ENCODE measurements around the gene GCNT1.

The GCNT1 gene

DNA sequence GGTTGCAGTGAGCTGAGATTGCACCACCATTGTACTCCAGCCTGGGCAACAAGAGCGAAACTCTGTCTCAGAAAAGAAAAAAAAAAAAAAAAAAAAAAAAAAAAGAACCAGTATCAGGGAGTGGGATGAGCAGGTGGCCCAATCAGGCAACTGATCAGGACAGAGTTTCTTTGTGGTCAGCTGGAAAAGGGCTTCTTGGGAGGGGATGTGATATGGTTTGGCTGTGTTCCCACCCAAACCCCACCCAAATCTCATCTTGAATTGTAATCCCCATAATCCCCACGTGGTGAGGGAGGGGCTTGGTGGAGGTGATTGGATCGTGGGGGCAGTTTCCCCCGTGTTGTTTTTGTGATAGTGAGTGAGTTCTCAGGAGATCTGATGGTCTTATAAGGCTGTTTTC is 4.7 kb upstream of the GCNT1 start:
- TF ChIP-seq ZNF565 (CRISPR knock-in tag; conservative IDR thresholded peaks at IDR 0.05; ENCODE audit: low read depth) = no peak
- no peak for TF ChIP-seq ZFP3 (CRISPR knock-in tag; IDR thresholded peaks at IDR 0.05)
- no peak for TF ChIP-seq PPARA (CRISPR knock-in tag; IDR thresholded peaks at IDR 0.05; ENCODE audit: borderline replicate concordance)
- TF ChIP-seq, protein P1, sequence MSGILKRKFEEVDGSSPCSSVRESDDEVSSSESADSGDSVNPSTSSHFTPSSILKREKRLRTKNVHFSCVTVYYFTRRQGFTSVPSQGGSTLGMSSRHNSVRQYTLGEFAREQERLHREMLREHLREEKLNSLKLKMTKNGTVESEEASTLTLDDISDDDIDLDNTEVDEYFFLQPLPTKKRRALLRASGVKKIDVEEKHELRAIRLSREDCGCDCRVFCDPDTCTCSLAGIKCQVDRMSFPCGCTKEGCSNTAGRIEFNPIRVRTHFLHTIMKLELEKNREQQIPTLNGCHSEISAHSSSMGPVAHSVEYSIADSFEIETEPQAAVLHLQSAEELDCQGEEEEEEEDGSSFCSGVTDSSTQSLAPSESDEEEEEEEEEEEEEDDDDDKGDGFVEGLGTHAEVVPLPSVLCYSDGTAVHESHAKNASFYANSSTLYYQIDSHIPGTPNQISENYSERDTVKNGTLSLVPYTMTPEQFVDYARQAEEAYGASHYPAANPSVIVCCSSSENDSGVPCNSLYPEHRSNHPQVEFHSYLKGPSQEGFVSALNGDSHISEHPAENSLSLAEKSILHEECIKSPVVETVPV (CRISPR knock-in tag; IDR thresholded peaks at IDR 0.05) = no peak
- no peak for TF ChIP-seq SNAI2 (CRISPR knock-in tag; IDR thresholded peaks at IDR 0.05)
- TF ChIP-seq TOX (CRISPR knock-in tag; IDR thresholded peaks at IDR 0.05; ENCODE audit: borderline replicate concordance) = no peak
- no peak for TF ChIP-seq CSDC2 (CRISPR knock-in tag; IDR thresholded peaks at IDR 0.05)
- no peak for TF ChIP-seq POU6F1 (CRISPR knock-in tag; IDR thresholded peaks at IDR 0.05; ENCODE audit: borderline replicate concordance, low read depth)
- TF ChIP-seq BACH2 (CRISPR knock-in tag; IDR thresholded peaks at IDR 0.05; ENCODE audit: borderline replicate concordance) = no peak
- ATAC-seq = no peak

DNA sequence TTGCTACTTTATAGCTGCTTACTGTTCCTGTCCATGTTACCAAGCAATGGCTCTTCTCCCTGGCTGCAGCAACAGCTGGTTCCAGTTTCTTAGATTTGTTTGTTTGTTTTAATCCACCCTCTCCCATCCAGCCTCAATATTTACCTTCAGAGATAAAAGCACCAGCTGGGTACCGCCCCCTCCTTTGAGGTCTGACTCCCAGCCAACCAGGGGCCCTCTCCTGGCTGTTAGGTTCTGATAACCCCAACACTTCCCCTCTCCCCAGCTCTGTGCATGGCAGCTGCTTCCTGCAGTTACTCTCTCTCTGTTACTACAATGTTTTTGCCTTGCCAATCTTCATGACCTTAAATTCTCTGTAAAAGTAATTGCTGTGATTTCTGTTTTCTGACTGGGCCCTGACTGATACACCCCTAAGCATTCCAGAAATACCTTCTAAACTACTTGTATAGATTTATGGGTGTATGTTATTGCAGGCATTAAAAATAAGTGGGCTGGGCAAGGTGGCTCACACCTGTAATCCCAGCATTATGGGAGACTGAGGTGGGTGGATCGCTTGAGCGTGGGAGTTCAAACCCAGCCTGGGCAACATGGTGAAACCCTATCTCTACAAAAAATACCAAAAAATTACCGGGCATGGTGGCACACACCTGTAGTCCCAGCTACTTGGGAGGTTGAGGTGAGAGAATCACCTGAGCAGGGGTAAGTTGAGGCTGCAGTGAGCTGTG is 2.6 kb upstream of the GCNT1 start:
- TF ChIP-seq GLIS3 (CRISPR knock-in tag; IDR thresholded peaks at IDR 0.05) (no peak), TOX (CRISPR knock-in tag; IDR thresholded peaks at IDR 0.05; ENCODE audit: borderline replicate concordance) (no peak), ZC3H10 (CRISPR knock-in tag; IDR thresholded peaks at IDR 0.05) (no peak), TCF4 (CRISPR knock-in tag; IDR thresholded peaks at IDR 0.05; ENCODE audit: borderline replicate concordance) (no peak), ZFP30 (CRISPR knock-in tag; IDR thresholded peaks at IDR 0.05) (no peak), ZNF70 (CRISPR knock-in tag; IDR thresholded peaks at IDR 0.05) (no peak)
- TF ChIP-seq, protein P2, sequence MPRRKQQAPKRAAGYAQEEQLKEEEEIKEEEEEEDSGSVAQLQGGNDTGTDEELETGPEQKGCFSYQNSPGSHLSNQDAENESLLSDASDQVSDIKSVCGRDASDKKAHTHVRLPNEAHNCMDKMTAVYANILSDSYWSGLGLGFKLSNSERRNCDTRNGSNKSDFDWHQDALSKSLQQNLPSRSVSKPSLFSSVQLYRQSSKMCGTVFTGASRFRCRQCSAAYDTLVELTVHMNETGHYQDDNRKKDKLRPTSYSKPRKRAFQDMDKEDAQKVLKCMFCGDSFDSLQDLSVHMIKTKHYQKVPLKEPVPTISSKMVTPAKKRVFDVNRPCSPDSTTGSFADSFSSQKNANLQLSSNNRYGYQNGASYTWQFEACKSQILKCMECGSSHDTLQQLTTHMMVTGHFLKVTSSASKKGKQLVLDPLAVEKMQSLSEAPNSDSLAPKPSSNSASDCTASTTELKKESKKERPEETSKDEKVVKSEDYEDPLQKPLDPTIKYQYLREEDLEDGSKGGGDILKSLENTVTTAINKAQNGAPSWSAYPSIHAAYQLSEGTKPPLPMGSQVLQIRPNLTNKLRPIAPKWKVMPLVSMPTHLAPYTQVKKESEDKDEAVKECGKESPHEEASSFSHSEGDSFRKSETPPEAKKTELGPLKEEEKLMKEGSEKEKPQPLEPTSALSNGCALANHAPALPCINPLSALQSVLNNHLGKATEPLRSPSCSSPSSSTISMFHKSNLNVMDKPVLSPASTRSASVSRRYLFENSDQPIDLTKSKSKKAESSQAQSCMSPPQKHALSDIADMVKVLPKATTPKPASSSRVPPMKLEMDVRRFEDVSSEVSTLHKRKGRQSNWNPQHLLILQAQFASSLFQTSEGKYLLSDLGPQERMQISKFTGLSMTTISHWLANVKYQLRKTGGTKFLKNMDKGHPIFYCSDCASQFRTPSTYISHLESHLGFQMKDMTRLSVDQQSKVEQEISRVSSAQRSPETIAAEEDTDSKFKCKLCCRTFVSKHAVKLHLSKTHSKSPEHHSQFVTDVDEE (CRISPR knock-in tag; IDR thresholded peaks at IDR 0.05) = no peak
- no peak for ATAC-seq

- peak; percentile 57 for ATAC-seq
- TF ChIP-seq ZNF565 (CRISPR knock-in tag; conservative IDR thresholded peaks at IDR 0.05; ENCODE audit: low read depth) (no peak), ZNF8 (CRISPR knock-in tag; IDR thresholded peaks at IDR 0.05) (no peak), OSR1 (CRISPR knock-in tag; IDR thresholded peaks at IDR 0.05) (no peak), CSDC2 (CRISPR knock-in tag; IDR thresholded peaks at IDR 0.05) (no peak), POU6F1 (CRISPR knock-in tag; IDR thresholded peaks at IDR 0.05; ENCODE audit: borderline replicate concordance, low read depth) (no peak), ZFP3 (CRISPR knock-in tag; IDR thresholded peaks at IDR 0.05) (no peak), ESRRG (CRISPR knock-in tag; IDR thresholded peaks at IDR 0.05) (no peak), PATZ1 (CRISPR knock-in tag; IDR thresholded peaks at IDR 0.05; ENCODE audit: borderline replicate concordance) (no peak), ZFP30 (CRISPR knock-in tag; IDR thresholded peaks at IDR 0.05) (no peak), GLIS3 (CRISPR knock-in tag; IDR thresholded peaks at IDR 0.05) (no peak), RARB (CRISPR knock-in tag; IDR thresholded peaks at IDR 0.05) (no peak), ISL1 (CRISPR knock-in tag; IDR thresholded peaks at IDR 0.05) (no peak), SNAI2 (CRISPR knock-in tag; IDR thresholded peaks at IDR 0.05) (no peak), TCF4 (CRISPR knock-in tag; IDR thresholded peaks at IDR 0.05; ENCODE audit: borderline replicate concordance) (no peak)
- TF ChIP-seq, protein P2 (CRISPR knock-in tag; IDR thresholded peaks at IDR 0.05) = no peak
- TF ChIP-seq, protein P1 (CRISPR knock-in tag; IDR thresholded peaks at IDR 0.05) = no peak
These were observed 983 bp downstream of the GCNT1 start for GRCh38 chr9:76459694-76460635.
